K562 (cell line): ENCODE measurements around the gene ARHGAP22. TPM values are rescaled to one million over a fixed set of nuclear protein-coding genes. Genes with fewer than 3 reads are reported as not detected.

Experiments
- ATAC-seq: fragments of 200-7000 bp; cut with Tn5 transposase; 3 replicates; pipeline ENCODE4 v1.9.1; 2020; ENCODE audit warnings: moderate library complexity
- BruUV-seq: library from RNA; stranded (reverse); fragments of 400-500 nt; replicated peaks from 2 replicates; lab custom pipeline; 2021; lab: Mats Ljungman, UMichigan
- CTCF ChIA-PET: fragments of 300-600 bp; formaldehyde crosslinking; extraction: SDS; loops from one replicate; lab custom pipeline; 2021; ENCODE audit warnings: low intra/inter-chr PET ratio; lab: Yijun Ruan, JAX
- POLR2A ChIA-PET: fragments of 300-600, 350-650 bp; sonication (Branson Sonifier 250); formaldehyde crosslinking; extraction: SDS; loops from one replicate; lab custom pipeline; 2021; ENCODE audit warnings: antibody characterized with exemption, inconsistent platforms; lab: Yijun Ruan, JAX
- DNase-seq, 4 experiments: peaks; one replicate each; pipeline versions ENCODE4 v3.0.0 to v3.0.0-alpha.2; 2011 to 2018; ENCODE audit warnings: low spot score in 3 of 4, mixed read lengths in 3 of 4; ENCODE audit errors: extremely low read depth in 1 of 4
- FAIRE-seq: peaks from 2 replicates; lab custom pipeline; 2011; peaks lifted over from hg19 to GRCh38; lab: Jason Lieb, UNC
- H2AFZ ChIP-seq: 2 replicates; pipeline ENCODE4 v1.6.0; 2011; ENCODE audit warnings: low read depth, low read length, control low read depth, inconsistent platforms
- H3K27ac ChIP-seq: fragments of 200-600 bp; 3 replicates; pipeline ENCODE4 v1.8.0; 2011; ENCODE audit warnings: low read depth, mild to moderate bottlenecking, control low read depth, inconsistent platforms, low read length, moderate library complexity, mixed read lengths; ENCODE audit errors: extremely low read depth
- H3K27me3 ChIP-seq, 2 experiments: fragments of 300-600 bp in 1 of 2; 2 replicates in 1 of 2; 3 replicates in 1 of 2; pipeline versions ENCODE4 v1.6.0 to v1.8.0; 2011; ENCODE audit warnings: inconsistent platforms in 2 of 2, low read length in 2 of 2, mild to moderate bottlenecking in 1 of 2, mixed read lengths in 1 of 2, moderate library complexity in 1 of 2; ENCODE audit not compliant: control insufficient read depth in 2 of 2, insufficient read depth in 2 of 2
- H3K36me3 ChIP-seq: fragments of 300-600 bp; 3 replicates; pipeline ENCODE4 v1.8.0; 2011; ENCODE audit warnings: mild to moderate bottlenecking, low read length, inconsistent platforms; ENCODE audit not compliant: control insufficient read depth, insufficient read depth
- H3K4me1 ChIP-seq, 2 experiments: fragments of 200-600 bp in 1 of 2; replicated peaks in 1 of 2; 2 replicates in 1 of 2; 3 replicates in 1 of 2; pipeline versions ENCODE4 v1.5.1 to v1.8.0; 2011; ENCODE audit warnings: inconsistent platforms in 2 of 2, low read length in 2 of 2, mild to moderate bottlenecking in 1 of 2, mixed read lengths in 1 of 2, moderate library complexity in 1 of 2; ENCODE audit not compliant: control insufficient read depth in 2 of 2, insufficient read depth in 2 of 2
- H3K4me2 ChIP-seq: 2 replicates; pipeline ENCODE4 v1.6.1; 2011; ENCODE audit warnings: low read length, control low read depth, inconsistent platforms, mixed read lengths; ENCODE audit not compliant: insufficient read depth
- H3K4me3 ChIP-seq: fragments of 200-600 bp; sonication (generic), shearing (Covaris generic); 2 replicates; pipeline ENCODE4 v1.5.1; 2016; ENCODE audit warnings: control low read depth, inconsistent platforms
- H3K79me2 ChIP-seq: fragments of 200-600 bp; 3 replicates; pipeline ENCODE4 v1.8.0; 2011; ENCODE audit warnings: low read length, inconsistent platforms; ENCODE audit not compliant: control insufficient read depth, insufficient read depth
- H3K9ac ChIP-seq, 2 experiments: 2 replicates each; pipeline versions ENCODE4 v1.6.0 to v1.6.1; 2011; ENCODE audit warnings: low read depth in 2 of 2, low read length in 2 of 2, control low read depth in 1 of 2, inconsistent platforms in 1 of 2, mild to moderate bottlenecking in 1 of 2, mixed read lengths in 1 of 2; ENCODE audit not compliant: insufficient read depth in 1 of 2
- H3K9me1 ChIP-seq: one replicate; pipeline ENCODE4 v1.6.0; 2011; ENCODE audit warnings: inconsistent platforms, mild to moderate bottlenecking, low read length, moderate library complexity; ENCODE audit not compliant: control insufficient read depth, insufficient read depth
- H3K9me3 ChIP-seq: replicated peaks from 2 replicates; pipeline ENCODE4 v1.5.1; 2011; ENCODE audit warnings: low read depth, low read length, inconsistent platforms; ENCODE audit not compliant: control insufficient read depth, insufficient read depth
- H4K20me1 ChIP-seq: replicated peaks from 2 replicates; pipeline ENCODE4 v1.6.1; 2011; ENCODE audit warnings: low read length, inconsistent platforms, mixed read lengths; ENCODE audit not compliant: control insufficient read depth, insufficient read depth
- ELF1 ChIP-seq: fragments of 200-800 bp; sonication (Bioruptor generic); IDR thresholded peaks from 2 replicates; pipeline ENCODE4 v1.6.1; 2016; ENCODE audit warnings: missing genetic modification characterization, missing compliant biosample characterization
- MCM7 ChIP-seq, 2 experiments: fragments of 450-650 bp; IDR thresholded peaks; 2 replicates each; pipeline ENCODE4 v1.6.1; 2016 to 2018
- TAF1 ChIP-seq: IDR thresholded peaks from 2 replicates; pipeline ENCODE4 v1.6.1; 2011; ENCODE audit warnings: mild to moderate bottlenecking, low read length, moderate library complexity; ENCODE audit not compliant: insufficient read depth, control insufficient read depth, severe bottlenecking; ENCODE audit errors: extremely low read depth
- ZKSCAN1 ChIP-seq: fragments of 150-350 bp; IDR thresholded peaks from 2 replicates; pipeline ENCODE4 v1.6.1; 2016; ENCODE audit warnings: low read depth, low read length
- ZNF311 ChIP-seq: fragments of 250-450 bp; sonication (Bioruptor Pico); IDR thresholded peaks from 2 replicates; pipeline ENCODE4 v1.4.0; 2020; ENCODE audit warnings: mild to moderate bottlenecking, moderate library complexity
- WGBS: fragments of 100-300 bp; shearing (Covaris generic); methylation state at CpG from one replicate; pipeline ENCODE4 v1.1.6; 2016; ENCODE audit warnings: low coverage, mixed read lengths; ENCODE audit not compliant: insufficient coverage; ENCODE audit errors: missing lambda C conversion rate; 5-methylcytosine and 5-hydroxymethylcytosine counted together
- in situ Hi-C: fragments of 300-500 bp; cut with MboI; formaldehyde crosslinking; loops from 4 replicates; pipeline ENCODE4 v1.15.0; 2018; ENCODE audit warnings: inconsistent platforms, mixed read lengths
- intact Hi-C: fragments of 100-400 bp; cut with micrococcal nuclease; formaldehyde crosslinking; loops from 2 replicates; pipeline ENCODE4 v1.14.2; 2022
- polyA plus RNA-seq, 8 experiments: library from polyadenylated mRNA; depleted of rRNA in 4 of 8; stranded (reverse) in 5 of 8; unstranded in 3 of 8; fragments of >200 nt; fragmentation: Nextera tagmentation in 2 of 8; fragmentation: Illumina TruSeq in 1 of 8; extraction: Ambion mirVana in 2 of 8; extraction: Trizol in 1 of 8; gene quantifications; 2 replicates each; pipeline versions ENCODE4 v1.2.1 to v1.2.3, GENCODE V29; 2011 to 2014; ENCODE audit warnings: inconsistent platforms in 1 of 8, missing spikeins in 1 of 8
- total RNA-seq, 7 experiments: library from RNA; depleted of rRNA in 6 of 7; stranded (reverse); fragments of >200 nt in 6 of 7; fragmentation: Illumina TruSeq in 2 of 7; extraction: Trizol in 2 of 7; gene quantifications; 2 replicates each; pipeline versions ENCODE4 v1.2.1 to v1.2.3, GENCODE V29; 2011 to 2021; ENCODE audit warnings: low replicate concordance in 1 of 7
- TF ChIP-seq, protein P1 (sequence below): sonication (generic); formaldehyde crosslinking; IDR thresholded peaks from 2 replicates; pipeline ENCODE4 v1.8.1; 2023; ENCODE audit warnings: mild to moderate bottlenecking, missing genetic modification reagents

The ARHGAP22 gene
- total and polyA plus RNA-seq, 9 of the 15 experiments (the other 6 are each of a cell fraction or from before 2014, with no cell fraction given), result 1.3 to 28.1 (median 12.7) TPM

DNA sequence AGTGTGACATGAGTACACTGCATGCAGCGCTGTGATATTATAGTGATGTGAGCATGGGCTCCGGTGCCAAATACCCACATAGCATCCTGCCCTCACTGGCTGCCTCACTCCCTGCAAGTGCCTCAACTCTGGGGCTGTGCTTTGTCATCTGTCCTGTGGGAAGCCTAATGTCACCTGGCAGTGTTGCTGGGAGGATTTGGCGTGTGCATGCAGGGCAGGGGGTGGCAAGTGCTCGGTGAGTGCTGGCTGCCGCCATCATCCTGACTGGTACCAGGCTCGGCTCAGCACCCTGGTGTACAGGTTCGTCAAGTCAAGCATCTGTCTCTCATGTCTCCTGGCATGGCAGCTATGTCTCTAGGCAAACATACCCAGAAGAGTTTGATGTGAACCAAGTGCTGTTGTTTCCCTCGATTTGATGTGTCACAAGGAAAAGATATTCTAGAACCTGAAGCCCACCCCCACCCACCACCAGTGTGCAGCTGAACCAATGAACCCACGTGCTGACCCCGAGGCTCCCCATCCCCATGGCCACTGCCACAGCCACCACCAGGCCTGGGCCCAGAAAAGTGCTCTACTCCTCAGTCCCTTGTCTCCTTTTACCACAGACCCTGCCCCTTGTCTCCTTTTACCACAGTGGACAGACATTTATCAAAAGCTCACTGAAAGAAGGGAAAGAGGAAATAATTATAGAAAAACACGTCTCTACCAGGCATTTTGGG, 162.6 kb downstream of the ARHGAP22 start (continued):
- no peak for TF ChIP-seq ZKSCAN1
- TF ChIP-seq ZNF311 (CRISPR knock-in tag), result no peak
- TF ChIP-seq MCM7 (IDR thresholded peaks at IDR 0.05), result no peak
- TF ChIP-seq ELF1 (tag), result no peak

DNA sequence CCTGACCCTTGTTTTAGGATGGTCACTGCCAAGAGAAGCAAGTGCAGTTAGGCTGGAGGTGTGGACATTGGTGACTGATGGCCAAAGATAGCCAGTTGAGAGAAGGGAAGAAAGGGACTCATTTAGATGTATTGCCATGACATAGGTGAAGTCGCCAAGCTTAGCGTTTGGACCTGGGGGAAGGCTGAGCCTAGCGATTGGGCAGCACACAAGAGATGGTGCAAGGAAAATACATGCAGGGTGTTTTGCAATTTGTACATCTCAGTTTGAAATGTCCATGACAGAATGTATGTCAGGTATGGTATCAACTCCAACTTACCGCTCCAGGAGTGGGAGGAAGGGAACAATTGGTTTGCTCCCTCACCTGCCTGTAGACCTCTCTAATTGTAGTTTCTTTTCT, 164.1 kb downstream of the ARHGAP22 start:
- intact Hi-C loops, result no loop called here
- CTCF ChIA-PET, result no interaction called here
- peaks cover 8 to 16% of the 10 kb centered on the region in 2 experiments for H3K4me1 ChIP-seq
- DNase-seq (peak in 1 of 4 experiments; percentile 14), FAIRE-seq (peak; percentile 62), ATAC-seq (no peak; the same call in 2 of the 3 replicates)
- no peaks in the 10 kb centered on the region for H3K27me3 ChIP-seq
- POLR2A ChIA-PET, result interaction anchor here (1.7 kb wide), 1 partner anchor 9 kb away, joined by 7 read pairs; no protein-coding TSS in a partner anchor
- H2AFZ ChIP-seq, result no peak overlapping the region
- in situ Hi-C loops, result no loop called here
- H4K20me1 ChIP-seq, result no peaks in the 10 kb centered on the region
- TF ChIP-seq, protein P1, sequence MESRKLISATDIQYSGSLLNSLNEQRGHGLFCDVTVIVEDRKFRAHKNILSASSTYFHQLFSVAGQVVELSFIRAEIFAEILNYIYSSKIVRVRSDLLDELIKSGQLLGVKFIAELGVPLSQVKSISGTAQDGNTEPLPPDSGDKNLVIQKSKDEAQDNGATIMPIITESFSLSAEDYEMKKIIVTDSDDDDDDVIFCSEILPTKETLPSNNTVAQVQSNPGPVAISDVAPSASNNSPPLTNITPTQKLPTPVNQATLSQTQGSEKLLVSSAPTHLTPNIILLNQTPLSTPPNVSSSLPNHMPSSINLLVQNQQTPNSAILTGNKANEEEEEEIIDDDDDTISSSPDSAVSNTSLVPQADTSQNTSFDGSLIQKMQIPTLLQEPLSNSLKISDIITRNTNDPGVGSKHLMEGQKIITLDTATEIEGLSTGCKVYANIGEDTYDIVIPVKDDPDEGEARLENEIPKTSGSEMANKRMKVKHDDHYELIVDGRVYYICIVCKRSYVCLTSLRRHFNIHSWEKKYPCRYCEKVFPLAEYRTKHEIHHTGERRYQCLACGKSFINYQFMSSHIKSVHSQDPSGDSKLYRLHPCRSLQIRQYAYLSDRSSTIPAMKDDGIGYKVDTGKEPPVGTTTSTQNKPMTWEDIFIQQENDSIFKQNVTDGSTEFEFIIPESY (CRISPR knock-in tag), result peak; percentile 84; the same call in 1 of the 2 replicates
- no peak for TF ChIP-seq TAF1
- no peaks in the 10 kb centered on the region for H3K9me1 ChIP-seq
- H3K4me3 ChIP-seq, result no peak overlapping the region
- no peak overlapping the region for H3K27ac ChIP-seq
- no peaks in the 10 kb centered on the region for H3K79me2 ChIP-seq
- no TSS peak for BruUV-seq
- H3K9ac ChIP-seq, result no peak overlapping the region
- 90% methylated on average over 4 of the region's 4 CpGs for WGBS
- no peak overlapping the region for H3K4me2 ChIP-seq
- peaks cover 40% of the 10 kb centered on the region for H3K36me3 ChIP-seq
- H3K9me3 ChIP-seq, result no peaks in the 10 kb centered on the region
